Measurements from ENCODE around the gene NFIB. TPM values are rescaled to one million over a fixed set of nuclear protein-coding genes. Genes with fewer than 3 reads are reported as not detected.

The NFIB gene
- total and polyA plus RNA-seq, 2 of the 4 experiments (the other 2 are of a cell fraction), result 1.4 to 2.0 TPM

DNA sequence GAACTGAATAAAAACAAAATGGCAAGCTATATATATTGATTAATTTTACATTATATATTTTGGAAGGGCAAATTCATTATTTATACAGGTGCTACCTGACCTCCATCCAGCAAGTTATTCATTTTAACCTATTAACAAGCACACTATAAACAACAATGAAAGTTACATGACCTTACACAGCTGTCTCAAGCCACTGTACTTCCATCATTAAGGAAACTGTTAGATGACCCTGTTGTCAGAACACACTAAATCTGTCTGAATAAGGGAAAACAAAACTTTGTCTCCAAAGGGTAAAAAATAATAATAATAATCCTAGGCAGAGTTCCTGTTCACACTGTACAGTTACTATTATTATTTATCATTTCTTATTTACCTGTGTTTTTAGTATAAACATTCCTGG, 44.0 kb downstream of the NFIB start:
- Histone ChIP-seq H2BK20ac (ENCODE audit: low read depth, low read length) (no peak overlapping the region), H2AFZ (replicated peaks; ENCODE audit: low read length, poor library complexity) (no peak overlapping the region), H3K9ac (ENCODE audit: low read depth, low read length) (no peak overlapping the region), H4K20me1 (ENCODE audit: insufficient read depth, low read length) (no peaks in the 10 kb centered on the region), H2BK120ac (ENCODE audit: low read depth, low read length) (no peak overlapping the region), H3K27ac (ENCODE audit: insufficient read depth, low read length) (no peak overlapping the region), H3K56ac (ENCODE audit: extremely low read depth, insufficient read depth, low read length) (no peak overlapping the region), H4K91ac (ENCODE audit: insufficient read depth, low read depth, low read length) (no peak overlapping the region), H3K23ac (ENCODE audit: low read depth, low read length) (no peak overlapping the region), H2BK5ac (ENCODE audit: low read depth, low read length, poor library complexity, severe bottlenecking) (no peak overlapping the region), H2BK15ac (ENCODE audit: low read depth, low read length) (no peak overlapping the region), H3K4me3 (ENCODE audit: insufficient read depth, low read depth, low read length) (no peak overlapping the region), H3K14ac (replicated peaks; ENCODE audit: low read depth, low read length) (no peak overlapping the region), H3K36me3 (ENCODE audit: control insufficient read depth, insufficient read depth, low read length) (no peaks in the 10 kb centered on the region), H3K79me1 (ENCODE audit: low read depth in 1 of 2, low read length in 2 of 2) (no peaks in the 10 kb centered on the region), H3K4me1 (ENCODE audit: control insufficient read depth, insufficient read depth, low read length) (peaks cover 2% of the 10 kb centered on the region; the same call in 1 of the 2 replicates), H2AK5ac (ENCODE audit: low read depth, low read length) (no peak overlapping the region), H2AK9ac (replicated peaks; ENCODE audit: low read depth, low read length, poor library complexity) (no peak overlapping the region), H3K4me2 (ENCODE audit: low read depth, low read length) (no peak overlapping the region), H3K27me3 (ENCODE audit: control insufficient read depth, insufficient read depth, low read length) (peaks cover 9% of the 10 kb centered on the region), H3K9me1 (ENCODE audit: insufficient read depth, low read length) (no peaks in the 10 kb centered on the region), H3K4ac (ENCODE audit: low read depth, low read length) (no peak overlapping the region), H4K8ac (ENCODE audit: low read depth in 2 of 2, low read length in 2 of 2) (no peak overlapping the region), H3K9me3 (ENCODE audit: control insufficient read depth, insufficient read depth, low read length) (no peaks in the 10 kb centered on the region), H4K5ac (ENCODE audit: low read depth, low read length) (no peak overlapping the region), H3K18ac (ENCODE audit: low read depth, low read length) (no peak overlapping the region)
- TF ChIP-seq NFE2L2 (IDR thresholded peaks at IDR 0.05; ENCODE audit: low read depth, low read length) (no peak), RFX5 (IDR thresholded peaks at IDR 0.05; ENCODE audit: low read depth, low read length) (no peak), BHLHE40 (IDR thresholded peaks at IDR 0.05; ENCODE audit: low read depth, low read length) (no peak), CEBPB (IDR thresholded peaks at IDR 0.05; ENCODE audit: low read depth, low read length) (no peak), MAZ (IDR thresholded peaks at IDR 0.05; ENCODE audit: borderline replicate concordance, low read depth, low read length) (no peak), SMC3 (IDR thresholded peaks at IDR 0.05; ENCODE audit: low read depth, low read length) (no peak), POLR2A (IDR thresholded peaks at IDR 0.05; ENCODE audit: low read depth, low read length) (no peak)
- TF ChIP-seq, protein P1, sequence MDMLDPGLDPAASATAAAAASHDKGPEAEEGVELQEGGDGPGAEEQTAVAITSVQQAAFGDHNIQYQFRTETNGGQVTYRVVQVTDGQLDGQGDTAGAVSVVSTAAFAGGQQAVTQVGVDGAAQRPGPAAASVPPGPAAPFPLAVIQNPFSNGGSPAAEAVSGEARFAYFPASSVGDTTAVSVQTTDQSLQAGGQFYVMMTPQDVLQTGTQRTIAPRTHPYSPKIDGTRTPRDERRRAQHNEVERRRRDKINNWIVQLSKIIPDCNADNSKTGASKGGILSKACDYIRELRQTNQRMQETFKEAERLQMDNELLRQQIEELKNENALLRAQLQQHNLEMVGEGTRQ (IDR thresholded peaks at IDR 0.05; ENCODE audit: low read depth, low read length), result no peak
- no peak for DNase-seq
- intact Hi-C loops (cut with micrococcal nuclease) (no loop called here), dilution Hi-C loops (cut with HindIII; ENCODE audit: low sequenced_read_pairs, unreplicated experiment) (no loop called here), in situ Hi-C loops (cut with MboI; ENCODE audit: low sequenced_read_pairs) (no loop called here)
- CTCF ChIA-PET, result no interaction called here
- POLR2A ChIA-PET (ENCODE audit: unreplicated experiment), result no interaction called here
- no TSS peak for BruUV-seq (replicated peaks)
- no peak for ATAC-seq (ENCODE audit: low read depth)
